Measurements from ENCODE around the gene LRSAM1. TPM values are rescaled to one million over a fixed set of nuclear protein-coding genes. Genes with fewer than 3 reads are reported as not detected.

The LRSAM1 gene
- total and polyA plus RNA-seq, 12 donors = 6.8 to 74.8 (median 29.3) TPM

DNA sequence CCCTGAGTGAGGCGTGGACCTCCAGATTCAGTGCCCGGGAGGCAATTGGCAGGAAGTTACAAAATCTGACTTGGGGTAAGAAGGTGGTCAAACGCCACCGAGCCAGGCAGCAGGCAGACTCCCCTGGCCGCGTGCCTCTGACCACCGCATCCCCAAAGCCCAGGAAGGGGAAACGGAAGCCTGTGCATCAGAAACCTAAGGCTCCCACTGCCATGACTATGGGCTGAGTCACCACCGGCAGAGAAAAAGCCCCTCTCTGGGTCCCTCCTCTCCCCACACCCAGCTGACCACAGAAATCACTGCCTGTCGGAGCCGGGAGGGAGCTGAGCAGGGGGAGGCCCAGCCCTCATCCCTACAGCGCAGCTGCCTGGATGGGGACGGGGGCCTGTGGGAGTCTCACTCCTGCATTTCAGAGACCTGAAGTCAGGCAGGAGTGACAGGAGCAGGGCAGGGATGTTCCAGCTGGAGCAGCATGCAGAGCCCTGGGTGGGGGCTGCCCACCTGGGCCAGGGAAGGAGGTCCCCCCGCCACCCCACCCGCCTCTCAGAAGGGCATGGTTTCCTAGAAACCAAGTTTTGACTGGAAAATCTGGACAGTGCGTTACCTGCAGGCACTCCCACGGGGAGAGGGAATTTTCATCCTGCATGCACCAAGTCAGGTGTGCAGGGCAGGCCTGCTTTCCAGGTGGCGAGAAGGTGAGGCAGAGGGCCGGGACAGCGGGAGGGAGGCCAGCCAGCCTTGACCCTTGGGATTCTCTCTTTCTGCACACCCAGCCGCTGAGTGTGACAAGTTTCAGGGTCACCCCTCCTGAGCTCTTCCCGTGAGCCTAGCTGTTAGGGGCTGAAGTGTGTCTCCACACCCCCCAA lies 68.2 kb downstream of the LRSAM1 start:
- WGBS, 4 donors = 61 to 69% (median 64%) methylated on average over 11 to 22 of the region's 22 CpGs
- Histone ChIP-seq H3K27ac (peak overlapping the region in 3 of 5 donors; percentile 64 to 85 (median 80)), H3K4me1 (replicated peaks in 1 of 2) (peaks cover 31 to 42% of the 10 kb centered on the region in 2 donors)

DNA sequence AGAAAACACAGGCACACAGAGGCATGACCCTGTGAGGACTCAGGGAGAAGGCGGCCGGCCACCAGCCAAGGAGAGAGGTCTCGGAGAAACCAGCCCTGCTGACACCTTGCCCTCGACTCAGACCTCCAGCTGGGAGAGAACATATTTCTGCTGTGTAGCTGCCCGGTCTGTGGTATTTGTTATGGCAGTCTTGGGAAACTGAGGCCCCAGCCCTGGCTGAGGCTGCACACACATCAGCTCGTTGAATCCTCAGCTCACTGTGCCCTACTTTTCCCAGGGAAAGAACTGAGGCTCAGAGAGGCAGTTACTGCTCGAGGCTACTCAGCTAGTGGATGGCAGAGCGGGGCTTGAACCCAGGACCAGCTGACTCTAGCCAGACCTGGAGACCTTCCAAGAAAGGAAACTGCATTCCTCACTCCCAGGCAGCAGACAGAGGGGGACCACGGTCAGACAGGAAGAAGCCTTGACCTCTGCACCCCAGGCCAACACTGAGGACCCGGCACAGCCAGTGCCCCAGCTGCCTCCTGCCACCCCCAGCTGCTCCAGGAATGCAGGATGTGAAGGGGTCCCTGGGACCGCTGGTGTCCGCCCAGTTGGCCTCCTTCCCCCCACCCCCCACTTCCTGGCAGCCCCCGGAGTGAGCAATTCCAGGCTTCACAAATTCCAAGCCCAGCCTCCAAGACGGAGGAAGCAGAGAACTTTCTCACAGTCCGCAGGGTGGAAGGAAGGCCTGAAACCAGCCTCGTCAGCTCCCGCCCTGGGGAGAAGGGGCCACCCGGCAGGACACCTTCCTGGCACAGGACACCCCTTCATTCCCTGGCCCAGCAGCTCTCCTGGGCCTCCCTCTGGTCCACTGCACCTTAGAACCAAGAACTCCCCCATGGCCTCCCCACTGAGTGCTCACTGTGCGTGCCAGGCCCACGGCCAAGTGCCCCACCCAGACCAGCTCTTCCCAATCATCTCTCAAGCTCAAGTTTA lies 69.9 kb downstream of the LRSAM1 start:
- no peaks in the 10 kb centered on the region for H3K27me3 ChIP-seq
- peak overlapping the region in 4 of 5 donors; percentile 64 to 98 (median 82) for H3K27ac ChIP-seq
- H3K4me3 ChIP-seq = no peak overlapping the region
- intact Hi-C loops (cut with DNase I) = loop anchor here in 1 of 2 donors (5.0 kb wide), 1 partner anchor 61 kb away; no protein-coding TSS in a partner anchor
- TF ChIP-seq POLR2A (IDR thresholded peaks at IDR 0.05) = no peak
- TF ChIP-seq, protein P1, sequence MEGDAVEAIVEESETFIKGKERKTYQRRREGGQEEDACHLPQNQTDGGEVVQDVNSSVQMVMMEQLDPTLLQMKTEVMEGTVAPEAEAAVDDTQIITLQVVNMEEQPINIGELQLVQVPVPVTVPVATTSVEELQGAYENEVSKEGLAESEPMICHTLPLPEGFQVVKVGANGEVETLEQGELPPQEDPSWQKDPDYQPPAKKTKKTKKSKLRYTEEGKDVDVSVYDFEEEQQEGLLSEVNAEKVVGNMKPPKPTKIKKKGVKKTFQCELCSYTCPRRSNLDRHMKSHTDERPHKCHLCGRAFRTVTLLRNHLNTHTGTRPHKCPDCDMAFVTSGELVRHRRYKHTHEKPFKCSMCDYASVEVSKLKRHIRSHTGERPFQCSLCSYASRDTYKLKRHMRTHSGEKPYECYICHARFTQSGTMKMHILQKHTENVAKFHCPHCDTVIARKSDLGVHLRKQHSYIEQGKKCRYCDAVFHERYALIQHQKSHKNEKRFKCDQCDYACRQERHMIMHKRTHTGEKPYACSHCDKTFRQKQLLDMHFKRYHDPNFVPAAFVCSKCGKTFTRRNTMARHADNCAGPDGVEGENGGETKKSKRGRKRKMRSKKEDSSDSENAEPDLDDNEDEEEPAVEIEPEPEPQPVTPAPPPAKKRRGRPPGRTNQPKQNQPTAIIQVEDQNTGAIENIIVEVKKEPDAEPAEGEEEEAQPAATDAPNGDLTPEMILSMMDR (IDR thresholded peaks at IDR 0.05) = no peak
- peaks cover 31 to 42% of the 10 kb centered on the region in 2 donors for H3K4me1 ChIP-seq (replicated peaks in 1 of 2)
- H3K9me3 ChIP-seq (replicated peaks in 1 of 3) = peaks cover 0 to 10% (median 0%) of the 10 kb centered on the region in 3 donors
- peak in 4 of 7 donors; percentile 57 to 79 (median 68) for DNase-seq
- 39 to 56% (median 50%) methylated on average over 10 to 20 of the region's 20 CpGs for WGBS, 4 donors
- H3K36me3 ChIP-seq (replicated peaks in 1 of 2) = peaks cover 0 to 49% of the 10 kb centered on the region in 2 donors

More for the DNA sequence above, 68.2 kb downstream of the LRSAM1 start:
- no peaks in the 10 kb centered on the region for H3K27me3 ChIP-seq
- no peak for TF ChIP-seq POLR2A (IDR thresholded peaks at IDR 0.05)
- TF ChIP-seq, protein P1 (IDR thresholded peaks at IDR 0.05) = no peak
- peak in 2 of 7 donors; percentile 54 to 59 for DNase-seq
- H3K9me3 ChIP-seq (replicated peaks in 1 of 3) = peaks cover 0 to 5% (median 0%) of the 10 kb centered on the region in 3 donors
- H3K36me3 ChIP-seq (replicated peaks in 1 of 2) = peaks cover 0 to 47% of the 10 kb centered on the region in 2 donors
- H3K4me3 ChIP-seq = no peak overlapping the region
- intact Hi-C loops (cut with DNase I) = loop anchor here in 1 of 2 donors (5.0 kb wide), 1 partner anchor 63 kb away; no protein-coding TSS in a partner anchor

DNA sequence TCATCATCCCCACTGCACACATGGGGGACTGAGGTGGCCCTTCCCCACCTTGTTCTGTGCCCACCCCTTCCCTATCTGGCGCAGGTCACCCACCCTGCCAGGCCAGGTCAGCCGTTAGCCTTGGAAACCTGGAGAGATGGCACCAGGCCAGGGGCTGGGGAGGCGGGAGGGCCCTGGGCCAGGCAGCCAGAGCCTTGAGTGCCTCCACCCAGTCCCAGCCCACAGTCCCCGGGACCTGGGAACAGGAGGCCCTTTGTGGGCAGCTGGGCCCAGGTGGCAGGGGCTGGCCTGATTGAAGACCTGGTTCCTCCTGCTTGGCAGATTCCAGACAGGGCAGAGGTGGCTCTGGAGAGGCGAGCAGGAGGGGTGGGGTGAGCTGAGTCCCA lies 70.6 kb downstream of the LRSAM1 start:
- peak in 2 of 7 donors; percentile 18 to 48 for DNase-seq
- intact Hi-C loops (cut with DNase I) = loop anchor here in 1 of 2 donors (5.0 kb wide), 1 partner anchor 60 kb away; no protein-coding TSS in a partner anchor
- 22 to 59% (median 44%) methylated on average over 4 to 5 of the region's 5 CpGs for WGBS, 4 donors

More for the DNA sequence above, 70.6 kb downstream of the LRSAM1 start:
- Histone ChIP-seq H3K9me3 (replicated peaks in 1 of 3) (peaks cover 0 to 10% (median 0%) of the 10 kb centered on the region in 3 donors), H3K4me1 (replicated peaks in 1 of 2) (peaks cover 31 to 42% of the 10 kb centered on the region in 2 donors), H3K36me3 (replicated peaks in 1 of 2) (peaks cover 0 to 49% of the 10 kb centered on the region in 2 donors), H3K4me3 (no peak overlapping the region), H3K27me3 (no peaks in the 10 kb centered on the region), H3K27ac (peak overlapping the region in 4 of 5 donors; percentile 64 to 98 (median 82))
- TF ChIP-seq POLR2A (IDR thresholded peaks at IDR 0.05) = no peak
- TF ChIP-seq, protein P1 (IDR thresholded peaks at IDR 0.05) = no peak

All from adrenal gland (tissue), 12 donors.